ENCODE measurements around the gene ZNF846.
A peak's percentile ranks its signal among the peaks of the same experiment; 100 is the strongest.
"Not testable (repeated sequence)": the region's sequence is repeated elsewhere in the genome, so short reads cannot be mapped to it uniquely, and the experiment has no call there.

Gene ZNF846

GRCh38 chr19:9768175-9769112 is at the start of gene ZNF846:
Gene ZNF846 (minus strand): TSS chr19:9768738. CDS start chr19:9764950, 3,788 bp downstream.
- DNase-seq (ENCODE audit: low spot score) = peak; percentile 93

DNA sequence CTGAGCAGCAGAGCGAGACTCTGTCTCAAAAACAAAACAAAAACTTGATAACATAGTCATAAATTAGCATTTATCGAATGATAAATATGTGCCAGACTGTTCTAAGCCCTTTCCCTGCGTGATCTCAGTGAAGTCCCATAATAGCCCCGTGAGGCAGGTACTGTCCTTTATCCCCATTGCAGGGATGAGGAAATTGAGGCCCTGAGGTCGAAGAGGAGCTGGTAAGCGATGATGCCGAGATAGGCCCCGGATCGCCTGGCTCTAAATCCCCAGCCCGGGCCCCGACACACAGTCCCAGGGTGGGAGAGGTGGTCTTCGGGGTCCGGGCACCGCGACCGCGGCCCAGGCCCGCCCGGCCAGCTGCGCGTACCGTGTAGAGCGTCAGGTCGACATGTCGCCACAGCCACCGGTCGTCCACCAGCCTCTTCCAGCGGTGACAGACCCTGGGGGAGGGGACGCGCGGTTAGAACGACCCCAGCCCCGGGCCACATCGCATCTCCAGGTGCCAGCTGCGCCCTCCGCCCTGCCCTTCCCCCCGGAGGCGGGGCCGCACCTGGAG is 49.7 kb upstream of the ZNF846 start:
- no peak for DNase-seq (ENCODE audit: low spot score)

DNA sequence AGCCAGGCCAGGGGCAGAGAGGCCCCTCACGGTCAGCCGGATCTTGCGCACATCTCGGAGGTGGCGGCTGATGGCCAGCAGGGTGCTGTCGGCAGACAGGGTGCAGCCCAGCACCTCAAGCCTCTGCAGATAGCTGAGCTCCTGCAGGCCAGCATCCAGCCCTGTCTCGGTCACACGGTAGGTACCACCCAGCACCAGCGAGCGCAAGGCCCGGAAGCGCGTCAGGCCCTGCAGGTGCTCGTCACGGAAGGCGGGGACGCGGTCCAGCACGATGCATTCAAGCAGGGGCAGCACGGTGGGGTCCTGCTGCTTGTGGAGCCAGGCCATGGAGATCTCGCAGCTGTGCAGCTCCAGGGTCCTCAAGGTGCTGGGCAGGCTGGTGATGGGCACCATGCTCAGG is 42.6 kb upstream of the ZNF846 start:
- no peak for DNase-seq (ENCODE audit: low spot score)

DNA sequence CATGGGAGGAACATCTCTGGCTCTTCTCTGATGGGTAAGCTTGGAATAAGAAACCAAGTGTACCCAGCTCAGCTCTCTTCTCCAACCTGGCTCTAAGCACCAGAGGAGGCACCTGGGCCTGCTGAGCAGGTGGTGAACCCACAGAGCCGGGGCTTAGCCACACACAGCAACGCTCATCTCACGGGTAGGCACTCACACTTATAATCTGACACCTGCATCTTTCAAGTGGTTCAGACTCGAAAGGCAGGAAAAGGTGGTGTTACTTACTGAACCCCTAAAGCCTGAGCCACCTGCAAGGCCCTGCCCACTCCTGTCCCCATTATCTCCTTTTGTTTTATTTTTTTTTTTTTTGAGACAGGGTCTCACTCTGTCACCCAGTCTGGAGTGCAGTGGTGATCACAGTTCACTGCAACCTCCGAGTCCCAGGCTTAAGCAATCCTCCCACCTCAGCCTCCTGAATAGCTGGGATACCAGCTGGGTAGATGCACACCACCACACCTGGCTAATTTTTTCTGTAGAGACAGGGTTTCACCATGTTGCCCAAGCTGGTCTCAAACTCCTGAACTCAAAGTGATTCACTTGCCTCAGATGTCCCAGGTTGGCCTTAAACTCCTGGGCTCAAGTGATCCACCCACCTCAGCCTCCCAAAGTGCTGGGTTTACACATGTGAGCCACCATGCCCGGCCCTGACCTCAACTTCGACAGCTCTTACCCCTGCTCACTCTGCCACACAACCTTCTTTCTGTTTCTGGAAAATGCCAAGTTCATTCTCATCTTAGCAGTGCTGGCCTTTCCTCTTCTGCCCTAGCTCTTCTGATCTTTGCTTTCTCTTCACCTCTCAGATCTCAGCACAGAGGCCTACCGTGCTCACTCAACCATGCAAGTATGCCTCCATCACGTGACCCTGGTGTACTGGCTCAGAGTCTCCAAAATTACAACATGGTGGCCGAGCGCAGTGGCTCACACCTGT is 40.6 kb upstream of the ZNF846 start:
- DNase-seq (ENCODE audit: low spot score) = no peak

- no peak for DNase-seq (ENCODE audit: low spot score)
These were observed 38.3 kb upstream of the ZNF846 start for GRCh38 chr19:9806803-9807202.

DNA sequence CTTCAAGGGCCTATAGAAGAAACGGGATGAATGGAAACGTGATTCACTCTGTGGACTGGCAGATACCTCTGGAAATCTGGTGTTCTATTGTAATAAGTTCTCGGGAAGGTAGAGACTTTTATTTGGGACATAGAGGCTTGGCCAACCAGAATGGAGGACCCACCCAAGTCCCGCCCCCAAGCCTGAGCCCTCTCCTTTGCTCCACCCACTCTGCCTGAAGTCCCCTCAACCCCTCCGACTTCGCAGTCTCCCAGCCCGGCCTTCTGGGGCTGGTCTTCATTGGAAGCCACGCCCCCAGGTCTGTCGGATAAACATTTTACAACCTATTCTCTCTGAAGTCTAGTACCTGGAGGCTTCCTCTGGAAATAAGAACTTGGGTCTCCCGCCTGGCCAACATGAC is 33.4 kb upstream of the ZNF846 start:
- DNase-seq (ENCODE audit: low spot score) = no peak

- peak; percentile 27 for DNase-seq (ENCODE audit: low spot score)
These were observed 30.6 kb upstream of the ZNF846 start for GRCh38 chr19:9799162-9799561.

DNA sequence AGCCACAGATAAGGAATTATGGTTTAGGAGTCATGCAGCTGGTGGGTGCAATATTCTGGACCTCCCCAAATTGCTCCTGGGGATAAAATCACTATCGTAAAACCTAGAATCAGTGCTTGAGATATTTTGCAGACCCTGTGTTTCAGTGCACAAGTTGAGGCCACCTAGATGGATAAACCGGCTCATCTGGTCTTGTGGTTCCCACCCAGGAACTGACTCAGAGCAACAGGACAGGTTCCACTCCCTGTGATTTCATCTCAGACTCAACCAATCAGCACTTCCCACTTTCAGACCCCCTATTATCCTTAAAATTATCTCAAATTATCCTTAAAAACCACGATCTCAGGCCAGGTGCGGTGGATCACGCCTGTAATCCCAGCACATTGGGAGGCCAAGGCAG is 29.3 kb upstream of the ZNF846 start:
- no peak for DNase-seq (ENCODE audit: low spot score)

- DNase-seq (ENCODE audit: low spot score) = peak; percentile 86
These were observed 27.7 kb upstream of the ZNF846 start for GRCh38 chr19:9796113-9796773.

DNA sequence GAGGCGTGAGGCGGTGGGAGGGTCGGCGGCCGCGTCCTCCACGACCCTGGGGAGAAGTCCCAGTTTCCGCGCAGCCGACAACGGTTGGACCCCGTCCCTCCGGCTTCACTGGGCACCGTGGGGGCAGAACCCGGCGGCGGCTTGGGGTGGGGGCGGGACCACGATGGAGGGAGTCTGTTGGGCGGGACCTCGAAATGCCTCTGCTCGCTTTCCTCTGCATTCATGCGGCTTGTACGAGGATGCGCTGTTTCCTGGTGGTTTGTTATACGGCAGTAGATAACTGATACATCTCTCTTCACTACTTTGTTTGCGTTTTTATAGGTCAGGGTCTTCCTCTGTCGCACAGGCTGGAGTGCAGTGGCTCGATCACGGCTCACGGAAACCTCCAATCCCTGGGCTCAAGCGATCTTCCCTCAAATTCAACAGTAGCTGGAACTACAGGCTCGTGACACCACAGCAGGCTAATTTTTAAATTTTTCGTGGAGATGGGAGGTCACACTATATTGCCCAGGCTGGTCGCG is 24.6 kb upstream of the ZNF846 start:
- peak; percentile 31 for DNase-seq (ENCODE audit: low spot score)

GRCh38 chr19:9792206-9793070 is 23.9 kb upstream of the ZNF846 start:
- peak; percentile 79 for DNase-seq (ENCODE audit: low spot score)

DNA sequence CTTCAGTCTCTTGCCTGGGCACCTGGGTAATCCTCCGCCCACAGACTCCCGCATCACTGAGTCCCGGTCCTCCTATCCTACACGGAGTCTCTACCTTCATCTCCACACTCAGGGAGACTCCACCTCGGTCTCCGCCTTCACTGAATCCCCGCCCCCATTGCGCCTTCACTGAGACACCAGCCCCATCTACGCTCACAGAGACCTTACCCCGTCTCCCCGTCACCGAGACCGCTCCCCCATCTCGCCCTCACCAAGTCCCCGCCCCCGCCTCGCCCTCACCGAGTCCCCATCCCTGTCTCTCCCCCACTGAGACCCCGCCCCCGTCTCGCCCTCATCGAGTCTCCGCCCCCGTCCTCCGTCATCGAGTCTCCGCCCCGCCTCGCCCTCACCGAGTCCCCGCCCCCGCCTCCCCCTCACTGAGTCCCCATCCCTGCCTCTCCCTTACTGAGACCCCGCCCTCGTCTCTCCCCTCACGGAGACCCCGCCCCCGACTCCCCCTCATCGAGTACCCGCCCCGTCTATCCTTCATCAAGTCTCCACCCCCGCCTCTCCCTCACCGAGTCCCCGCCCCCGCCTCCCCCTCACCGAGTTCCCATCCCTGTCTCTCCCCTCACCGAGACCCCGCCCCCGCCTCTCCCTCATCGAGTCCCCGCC is 23.1 kb upstream of the ZNF846 start:
- peak; percentile 86 for DNase-seq (ENCODE audit: low spot score)

DNA sequence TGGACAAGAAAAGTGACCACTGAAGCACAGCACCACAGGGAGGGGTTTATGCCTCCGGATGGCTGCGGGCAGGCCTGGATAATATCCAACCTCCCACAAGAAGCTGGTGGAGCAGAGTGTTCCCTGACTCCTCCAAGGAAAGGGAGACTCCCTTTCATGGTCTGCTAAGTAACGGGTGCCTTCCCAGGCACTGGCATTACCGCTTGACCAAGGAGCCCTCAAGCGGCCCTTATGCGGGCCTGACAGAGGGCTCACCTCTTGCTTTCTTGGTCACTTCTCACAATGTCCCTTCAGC is 22.5 kb upstream of the ZNF846 start:
- not testable (repeated sequence) for DNase-seq (ENCODE audit: low spot score)

- DNase-seq (ENCODE audit: low spot score) = not testable (repeated sequence)
These were observed 21.0 kb upstream of the ZNF846 start for GRCh38 chr19:9789579-9789978.

- no peak for DNase-seq (ENCODE audit: low spot score)
These were observed 20.5 kb upstream of the ZNF846 start for GRCh38 chr19:9789066-9789465.

DNA sequence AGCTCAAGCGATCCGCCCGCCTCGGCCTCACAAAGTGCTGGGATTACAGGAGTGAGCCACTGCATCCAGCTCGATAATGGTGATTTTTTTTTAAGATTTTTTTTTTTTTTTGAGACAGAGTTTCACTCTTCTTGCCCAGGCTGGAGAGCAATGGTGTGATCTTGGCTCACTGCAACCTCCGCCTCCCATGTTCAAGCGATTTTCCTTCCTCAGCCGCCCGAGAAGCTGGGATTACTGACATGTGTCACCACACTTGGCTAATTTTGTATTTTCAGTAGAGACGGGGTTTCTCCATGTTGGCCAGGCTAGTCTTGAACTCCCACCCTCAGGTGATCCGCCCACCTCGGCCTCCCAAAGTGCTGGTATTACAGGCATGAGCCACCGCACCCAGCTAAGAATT is 20.1 kb upstream of the ZNF846 start:
- not testable (repeated sequence) for DNase-seq (ENCODE audit: low spot score)

DNA sequence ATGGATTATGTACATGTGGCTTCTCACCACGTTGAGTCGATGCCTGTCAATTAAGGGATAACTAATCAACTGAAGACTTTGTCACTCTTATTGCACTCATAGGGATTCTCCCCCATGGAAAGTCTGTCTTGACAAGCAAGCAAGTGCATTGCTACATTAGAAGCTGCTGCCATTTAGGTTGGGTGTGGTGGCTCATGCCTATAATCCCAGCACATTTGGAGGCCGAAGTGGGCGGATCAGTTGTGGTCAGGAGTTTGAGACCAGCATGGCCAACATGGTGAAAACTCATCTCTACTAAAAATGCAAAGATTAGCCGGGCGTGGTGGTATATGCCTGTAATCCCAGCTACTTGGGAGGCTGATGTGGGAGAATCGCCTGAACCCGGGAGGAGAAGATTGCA is 18.3 kb upstream of the ZNF846 start:
- DNase-seq (ENCODE audit: low spot score) = no peak

GRCh38 chr19:9786342-9786741 is 17.8 kb upstream of the ZNF846 start:
- DNase-seq (ENCODE audit: low spot score) = no peak

GRCh38 chr19:9785367-9786331 is 17.1 kb upstream of the ZNF846 start:
- peak; percentile 94 for DNase-seq (ENCODE audit: low spot score)
